ENCODE data around the gene CMIP. TPM values are rescaled to one million over a fixed set of nuclear protein-coding genes. Genes with fewer than 3 reads are reported as not detected.
A peak's percentile ranks its signal among the peaks of the same experiment; 100 is the strongest.

Gene CMIP
- total RNA-seq, 4 donors from 2014 or later: 15.5 to 65.9 (median 20.2) TPM

DNA sequence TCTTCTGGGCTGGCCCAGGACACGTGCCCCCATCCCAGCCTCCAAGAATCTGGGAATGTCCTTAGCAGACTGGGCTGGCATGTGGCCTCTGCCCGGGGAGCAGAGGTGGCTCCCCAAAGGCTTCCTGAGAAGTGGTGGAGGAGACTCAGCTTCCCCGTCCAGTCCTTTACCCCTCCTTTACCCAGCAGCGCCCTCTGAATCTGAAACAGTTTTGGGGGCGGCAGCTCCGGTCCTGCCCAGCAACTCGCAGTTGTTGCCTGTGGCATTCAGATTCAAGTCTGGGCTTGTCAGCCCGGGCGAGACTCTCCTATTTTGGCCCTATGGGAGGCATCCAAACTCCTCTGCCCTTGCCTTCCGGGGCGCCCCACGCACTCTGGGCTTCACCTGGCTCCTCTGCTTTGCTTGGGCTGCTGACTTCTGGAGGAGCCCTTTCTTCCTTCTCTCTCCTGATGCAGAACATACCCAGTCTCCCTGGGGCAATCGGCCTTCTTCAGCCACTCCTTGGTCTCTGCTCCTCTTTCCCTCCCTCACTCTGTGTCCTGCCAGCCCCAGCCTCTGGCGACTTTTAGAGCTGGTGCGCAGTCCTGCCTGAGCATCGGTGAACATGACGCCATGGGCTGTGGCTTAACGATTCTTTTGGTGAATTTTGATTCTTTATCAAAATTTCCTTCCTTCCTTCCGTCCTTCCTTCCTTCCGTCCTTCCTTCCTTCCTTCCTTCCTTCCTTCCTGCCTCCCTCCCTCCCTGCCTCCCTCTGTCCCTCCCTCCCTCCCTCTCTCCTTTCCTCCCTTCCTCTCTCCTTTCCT, 55.2 kb downstream of the CMIP start:
- no peak overlapping the region for H3K4me3 ChIP-seq (replicated peaks in 1 of 3)
- 58 to 73% methylated on average over 15 to 20 of the region's 20 CpGs for WGBS, 2 donors
- no peak overlapping the region for H3K27ac ChIP-seq
- peaks cover 0 to 31% of the 10 kb centered on the region in 2 donors for H3K4me1 ChIP-seq
- peak; percentile 52 to 60 for DNase-seq
- H3K9me3 ChIP-seq: no peaks in the 10 kb centered on the region
- no peaks in the 10 kb centered on the region for H3K36me3 ChIP-seq
- no peak for TF ChIP-seq POLR2A (IDR thresholded peaks at IDR 0.05)
- intact Hi-C loops (cut with DNase I): no loop called here
- H3K27me3 ChIP-seq: no peaks in the 10 kb centered on the region

DNA sequence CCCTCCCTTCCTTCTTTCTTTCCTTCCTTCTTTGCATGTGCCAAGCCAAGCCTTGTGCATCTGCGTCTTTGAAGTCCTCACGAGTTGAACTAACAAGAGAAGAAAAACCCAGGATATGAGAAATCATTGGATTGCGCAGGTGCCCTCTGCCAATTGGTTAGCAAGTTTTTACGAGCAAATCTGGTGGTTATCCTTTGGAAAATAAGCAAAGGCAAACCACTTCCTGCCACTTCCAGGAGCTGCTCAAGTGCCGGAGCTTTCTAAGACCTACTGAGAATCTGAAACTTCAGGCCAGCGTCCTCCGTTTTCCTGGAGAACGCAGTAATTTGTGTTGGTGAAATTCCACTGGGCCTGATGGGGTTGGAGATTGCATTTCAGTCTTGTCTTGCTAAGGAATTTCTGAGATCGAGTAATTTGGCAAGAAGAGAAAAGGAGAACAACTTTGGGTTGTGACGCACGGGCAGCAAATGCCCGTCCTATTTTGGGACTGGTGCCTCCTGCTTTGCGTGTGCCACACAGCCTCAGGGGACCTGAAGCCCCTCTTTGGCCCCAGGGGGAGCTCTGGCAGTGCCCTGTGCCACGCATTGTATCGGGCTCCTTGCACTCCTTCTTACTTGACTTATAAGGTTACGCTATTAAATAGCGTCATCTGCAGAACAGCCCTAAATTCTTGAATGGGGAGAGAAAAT, 56.4 kb downstream of the CMIP start:
- peaks cover 5 to 25% of the 10 kb centered on the region in 2 donors for H3K4me1 ChIP-seq
- TF ChIP-seq, protein P1, sequence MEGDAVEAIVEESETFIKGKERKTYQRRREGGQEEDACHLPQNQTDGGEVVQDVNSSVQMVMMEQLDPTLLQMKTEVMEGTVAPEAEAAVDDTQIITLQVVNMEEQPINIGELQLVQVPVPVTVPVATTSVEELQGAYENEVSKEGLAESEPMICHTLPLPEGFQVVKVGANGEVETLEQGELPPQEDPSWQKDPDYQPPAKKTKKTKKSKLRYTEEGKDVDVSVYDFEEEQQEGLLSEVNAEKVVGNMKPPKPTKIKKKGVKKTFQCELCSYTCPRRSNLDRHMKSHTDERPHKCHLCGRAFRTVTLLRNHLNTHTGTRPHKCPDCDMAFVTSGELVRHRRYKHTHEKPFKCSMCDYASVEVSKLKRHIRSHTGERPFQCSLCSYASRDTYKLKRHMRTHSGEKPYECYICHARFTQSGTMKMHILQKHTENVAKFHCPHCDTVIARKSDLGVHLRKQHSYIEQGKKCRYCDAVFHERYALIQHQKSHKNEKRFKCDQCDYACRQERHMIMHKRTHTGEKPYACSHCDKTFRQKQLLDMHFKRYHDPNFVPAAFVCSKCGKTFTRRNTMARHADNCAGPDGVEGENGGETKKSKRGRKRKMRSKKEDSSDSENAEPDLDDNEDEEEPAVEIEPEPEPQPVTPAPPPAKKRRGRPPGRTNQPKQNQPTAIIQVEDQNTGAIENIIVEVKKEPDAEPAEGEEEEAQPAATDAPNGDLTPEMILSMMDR (IDR thresholded peaks at IDR 0.05): no peak
- TF ChIP-seq POLR2A (IDR thresholded peaks at IDR 0.05): no peak
- intact Hi-C loops (cut with DNase I): no loop called here
- DNase-seq: no peak
- no peaks in the 10 kb centered on the region for H3K27me3 ChIP-seq
- H3K9me3 ChIP-seq: no peaks in the 10 kb centered on the region
- peak overlapping the region in 1 of 3 donors; percentile 35 for H3K27ac ChIP-seq
- 72 to 74% methylated on average over 17 of the region's 17 CpGs for WGBS, 2 donors
- no peaks in the 10 kb centered on the region for H3K36me3 ChIP-seq
- no peak overlapping the region for H3K4me3 ChIP-seq (replicated peaks in 1 of 3)

DNA sequence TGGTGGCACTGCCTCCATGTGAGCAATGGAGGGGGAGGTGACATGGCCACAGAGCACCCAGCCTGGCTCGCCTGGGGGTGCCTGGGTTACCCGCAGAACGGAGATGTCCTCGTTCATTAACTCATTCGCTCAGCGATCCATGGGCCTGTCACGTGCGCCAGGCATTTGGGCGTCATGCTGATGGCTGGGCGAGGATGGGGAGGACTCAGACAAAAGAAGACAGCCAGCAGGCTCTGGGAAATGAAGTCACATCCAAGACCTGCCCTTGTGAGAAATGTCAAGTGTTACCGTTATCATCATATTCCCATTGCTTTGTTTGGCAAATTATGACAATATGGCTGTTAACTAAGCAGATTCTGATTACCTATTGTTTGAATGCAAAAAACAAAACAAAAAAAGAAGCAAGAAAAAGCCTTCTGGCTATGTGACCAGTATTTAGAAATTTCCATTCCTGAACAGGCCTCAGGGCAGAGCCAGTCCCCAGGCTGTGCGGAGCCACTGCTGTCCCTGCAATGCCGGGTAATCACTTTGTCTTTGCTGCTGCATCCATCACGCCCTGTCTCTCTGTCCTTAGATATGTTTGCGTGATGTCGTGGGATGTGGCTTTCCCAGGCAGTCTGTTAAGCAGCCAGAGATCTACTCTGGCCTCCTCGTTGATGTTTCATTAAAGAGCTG, 57.9 kb downstream of the CMIP start:
- intact Hi-C loops (cut with DNase I): no loop called here

DNA sequence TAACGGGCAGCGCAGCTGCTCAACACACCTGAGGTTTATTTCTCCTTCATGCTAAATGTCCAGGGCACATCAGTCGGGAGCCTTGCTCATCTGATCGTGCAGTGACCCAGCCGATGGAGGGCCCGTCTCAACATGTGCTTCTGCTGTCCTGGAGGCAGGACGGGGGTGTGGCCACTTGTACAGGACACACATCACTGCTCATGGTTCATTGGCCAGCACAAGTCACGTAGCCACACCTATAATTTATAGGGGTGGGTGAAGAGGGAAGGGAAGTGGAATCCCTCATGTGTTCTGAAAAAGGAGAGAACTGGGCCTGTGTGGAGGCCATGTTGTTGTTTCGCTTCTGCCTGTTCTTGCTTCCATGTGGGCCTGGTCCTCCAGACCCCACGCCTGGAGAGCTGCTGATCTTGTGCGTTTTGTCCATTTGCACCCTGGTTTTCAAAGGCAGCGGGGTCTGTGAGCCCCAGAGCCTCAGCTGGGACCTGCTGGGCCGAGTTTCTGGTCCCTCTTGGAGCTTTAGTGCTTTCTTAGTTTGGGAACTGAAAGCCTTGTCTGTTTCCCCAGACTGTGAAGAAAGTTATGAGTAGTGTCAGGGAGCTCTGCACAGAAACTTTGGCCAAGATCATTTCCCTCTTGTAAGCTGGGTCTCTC, 60.5 kb downstream of the CMIP start:
- no peak overlapping the region for H3K27ac ChIP-seq
- H3K4me3 ChIP-seq (replicated peaks in 1 of 3): no peak overlapping the region
- 53 to 74% methylated on average over 13 of the region's 13 CpGs for WGBS, 2 donors
- TF ChIP-seq POLR2A (IDR thresholded peaks at IDR 0.05): no peak
- TF ChIP-seq, protein P1 (IDR thresholded peaks at IDR 0.05): no peak
- no peaks in the 10 kb centered on the region for H3K9me3 ChIP-seq
- peak; percentile 66 to 72 for DNase-seq
- no peaks in the 10 kb centered on the region for H3K27me3 ChIP-seq
- intact Hi-C loops (cut with DNase I): no loop called here
- H3K4me1 ChIP-seq: peaks cover 5 to 13% of the 10 kb centered on the region in 2 donors
- H3K36me3 ChIP-seq: no peaks in the 10 kb centered on the region

More for the DNA sequence above, 57.9 kb downstream of the CMIP start:
- DNase-seq: no peak
- H3K27me3 ChIP-seq: no peaks in the 10 kb centered on the region
- H3K4me1 ChIP-seq: peaks cover 5 to 24% of the 10 kb centered on the region in 2 donors
- 82 to 93% methylated on average over 13 to 17 of the region's 17 CpGs for WGBS, 2 donors
- no peak overlapping the region for H3K4me3 ChIP-seq (replicated peaks in 1 of 3)
- no peaks in the 10 kb centered on the region for H3K9me3 ChIP-seq
- H3K36me3 ChIP-seq: no peaks in the 10 kb centered on the region
- TF ChIP-seq, protein P1 (IDR thresholded peaks at IDR 0.05): no peak
- TF ChIP-seq POLR2A (IDR thresholded peaks at IDR 0.05): no peak
- no peak overlapping the region for H3K27ac ChIP-seq

DNA sequence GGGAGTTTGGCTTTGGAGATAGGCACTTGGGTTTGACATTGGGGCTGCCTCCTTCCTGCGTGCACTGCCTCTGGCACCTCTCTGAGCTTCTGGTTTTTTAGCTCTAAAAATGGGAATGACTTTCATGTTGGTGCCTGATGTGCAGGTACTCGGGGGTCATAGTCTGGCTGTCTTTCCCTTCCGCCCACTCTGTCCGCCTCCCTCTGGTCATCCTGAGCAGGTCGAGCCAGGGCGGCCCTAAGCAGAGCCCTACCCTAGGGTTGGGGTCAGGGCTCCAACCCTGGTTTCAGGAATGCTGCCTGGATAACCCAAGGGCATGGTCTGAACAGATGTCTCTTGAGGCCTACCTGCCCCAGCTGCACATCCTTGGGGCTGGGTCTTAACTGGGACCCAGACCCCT, 64.8 kb downstream of the CMIP start:
- TF ChIP-seq POLR2A (IDR thresholded peaks at IDR 0.05): no peak
- TF ChIP-seq, protein P1 (IDR thresholded peaks at IDR 0.05): no peak
- intact Hi-C loops (cut with DNase I): no loop called here
- 95 to 96% methylated on average over 4 to 6 of the region's 6 CpGs for WGBS, 2 donors

More for the DNA sequence above, 64.8 kb downstream of the CMIP start:
- Histone ChIP-seq H3K27me3 (no peaks in the 10 kb centered on the region), H3K36me3 (no peaks in the 10 kb centered on the region), H3K4me1 (peaks cover 5 to 21% of the 10 kb centered on the region in 2 donors), H3K9me3 (no peaks in the 10 kb centered on the region), H3K27ac (no peak overlapping the region), H3K4me3 (replicated peaks in 1 of 3) (no peak overlapping the region)
- DNase-seq: no peak

All from thyroid gland (tissue), 4 donors.